HG03575 (cell line): ENCODE data around the gene SLC12A7.

Experiments used
- ATAC-seq: cut with Tn5 transposase; IDR thresholded peaks from one replicate; pipeline ENCODE4 v1.9.1; 2021; ENCODE audit not compliant: unreplicated experiment, insufficient number of reproducible peaks, low FRiP score; ENCODE audit errors: extremely low read depth

Gene SLC12A7

GRCh38 chr5:1115123-1115815 is 3.4 kb upstream of the SLC12A7 start:
- no peak for ATAC-seq

DNA sequence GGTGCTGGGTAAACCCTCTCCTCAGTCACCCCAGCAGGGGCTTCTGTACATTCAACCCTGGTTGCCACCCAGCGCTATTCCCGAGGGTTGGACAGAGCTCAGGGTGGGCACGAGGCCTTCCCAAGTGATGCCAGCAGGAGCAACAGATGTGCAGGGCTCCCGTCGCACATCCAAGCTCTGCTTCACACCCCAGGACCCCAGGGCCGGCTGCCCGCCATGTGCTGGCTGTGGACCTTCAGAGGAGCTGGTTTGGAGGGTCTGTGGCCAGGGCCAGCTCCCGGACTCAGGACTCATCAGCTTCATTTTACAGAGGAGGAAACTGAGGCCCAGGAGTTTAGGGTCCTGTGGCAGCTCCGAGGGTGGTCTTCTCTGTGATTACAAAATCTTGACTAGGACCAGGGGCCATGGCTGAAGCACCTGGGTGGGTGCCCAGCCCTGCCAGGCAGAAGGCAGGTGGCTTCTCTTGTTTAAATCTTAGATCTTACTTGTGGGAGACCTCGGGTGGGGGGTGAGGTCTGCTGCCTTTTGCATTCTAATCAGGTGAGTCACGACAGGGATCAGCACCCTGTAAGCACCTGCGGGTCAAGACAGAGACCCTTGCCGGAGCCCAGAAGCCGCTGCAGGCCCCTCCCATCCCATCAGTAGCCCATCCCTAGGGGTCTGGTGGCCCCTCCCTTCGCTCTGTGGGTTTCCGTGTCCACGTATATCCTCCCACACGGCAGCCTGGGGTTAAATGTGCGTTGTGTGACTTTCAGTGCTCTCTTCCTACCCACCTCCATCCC is 2.1 kb upstream of the SLC12A7 start:
- no peak for ATAC-seq

GRCh38 chr5:1113332-1113690 is 1.4 kb upstream of the SLC12A7 start:
- no peak for ATAC-seq

- ATAC-seq, result no peak
Observed at GRCh38 chr5:1112596-1113331, 901 bp upstream of the SLC12A7 start.

DNA sequence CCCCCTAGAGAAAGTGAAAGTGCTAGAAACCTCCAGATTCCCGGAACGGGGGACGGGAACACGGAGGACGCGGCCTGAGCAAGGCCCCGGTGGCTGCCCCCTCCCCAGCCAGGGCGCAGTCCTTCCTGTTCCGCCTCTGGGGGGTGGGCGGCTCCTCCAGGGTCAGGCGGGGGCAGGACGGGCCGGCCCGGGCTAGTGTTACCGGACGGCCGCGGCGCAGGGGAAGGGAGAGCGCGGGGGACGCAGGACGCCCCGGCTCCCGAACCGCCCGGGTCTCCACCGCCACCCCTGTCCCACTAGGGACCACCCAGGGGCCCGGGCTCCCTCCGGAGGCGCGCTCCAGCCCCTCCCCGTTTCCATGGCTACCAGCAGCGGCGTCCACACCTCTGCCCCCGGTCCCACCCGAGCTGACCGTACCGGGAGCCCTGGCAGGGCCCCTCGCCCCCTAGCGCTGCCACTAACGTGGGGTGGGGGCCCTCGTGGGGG is 579 bp downstream of the SLC12A7 start:
- ATAC-seq, result no peak

DNA sequence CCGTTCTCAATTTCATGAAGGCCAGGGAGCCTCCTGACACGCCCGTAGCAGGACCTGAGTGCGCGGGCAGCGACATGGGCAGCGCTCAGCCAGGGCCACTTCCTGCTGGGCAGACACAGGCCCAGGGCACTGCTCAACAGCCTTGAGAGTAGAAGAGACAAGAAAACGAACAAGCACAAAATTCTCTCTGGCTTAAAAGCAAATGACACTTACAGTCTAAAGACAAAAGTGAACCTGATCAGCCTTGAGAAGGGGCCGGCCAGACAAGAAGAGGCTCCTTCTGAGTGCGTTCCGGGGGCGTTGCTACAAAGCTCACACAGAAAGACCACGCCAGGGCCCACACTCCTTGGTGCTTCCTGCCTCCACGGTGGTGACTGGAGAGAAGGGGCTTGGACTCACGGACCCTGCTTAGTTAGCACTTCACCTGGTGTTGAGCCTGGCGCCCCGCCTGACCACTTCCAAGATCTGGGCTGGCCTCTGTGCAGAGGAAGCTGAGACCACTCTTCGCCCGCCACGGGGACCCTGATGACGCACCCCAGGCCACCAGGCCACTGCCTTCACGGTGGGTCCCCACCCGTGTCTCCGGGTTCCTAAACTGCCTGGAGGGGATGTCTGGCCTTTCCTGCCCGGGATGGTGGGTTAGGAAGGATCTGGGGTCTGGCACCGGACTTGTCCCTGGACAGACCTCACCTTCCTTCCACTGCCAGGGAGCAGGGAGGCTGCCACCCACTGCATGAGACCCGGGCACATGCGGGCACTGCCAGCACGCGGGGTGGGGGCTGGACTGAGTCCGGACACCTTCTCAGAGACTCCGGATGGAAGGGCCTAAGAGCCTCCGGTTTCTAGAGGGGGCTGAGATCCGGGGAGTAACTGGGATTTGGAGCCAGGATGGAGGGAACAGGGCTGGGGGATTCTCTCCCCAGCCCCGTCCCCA is 1.3 kb downstream of the SLC12A7 start:
- ATAC-seq, result no peak

GRCh38 chr5:1109542-1110306 is 2.1 kb downstream of the SLC12A7 start:
- no peak for ATAC-seq

- no peak for ATAC-seq
Observed at GRCh38 chr5:1108865-1109174, 3.0 kb downstream of the SLC12A7 start.

GRCh38 chr5:1108023-1108864 is 3.6 kb downstream of the SLC12A7 start:
- no peak for ATAC-seq

DNA sequence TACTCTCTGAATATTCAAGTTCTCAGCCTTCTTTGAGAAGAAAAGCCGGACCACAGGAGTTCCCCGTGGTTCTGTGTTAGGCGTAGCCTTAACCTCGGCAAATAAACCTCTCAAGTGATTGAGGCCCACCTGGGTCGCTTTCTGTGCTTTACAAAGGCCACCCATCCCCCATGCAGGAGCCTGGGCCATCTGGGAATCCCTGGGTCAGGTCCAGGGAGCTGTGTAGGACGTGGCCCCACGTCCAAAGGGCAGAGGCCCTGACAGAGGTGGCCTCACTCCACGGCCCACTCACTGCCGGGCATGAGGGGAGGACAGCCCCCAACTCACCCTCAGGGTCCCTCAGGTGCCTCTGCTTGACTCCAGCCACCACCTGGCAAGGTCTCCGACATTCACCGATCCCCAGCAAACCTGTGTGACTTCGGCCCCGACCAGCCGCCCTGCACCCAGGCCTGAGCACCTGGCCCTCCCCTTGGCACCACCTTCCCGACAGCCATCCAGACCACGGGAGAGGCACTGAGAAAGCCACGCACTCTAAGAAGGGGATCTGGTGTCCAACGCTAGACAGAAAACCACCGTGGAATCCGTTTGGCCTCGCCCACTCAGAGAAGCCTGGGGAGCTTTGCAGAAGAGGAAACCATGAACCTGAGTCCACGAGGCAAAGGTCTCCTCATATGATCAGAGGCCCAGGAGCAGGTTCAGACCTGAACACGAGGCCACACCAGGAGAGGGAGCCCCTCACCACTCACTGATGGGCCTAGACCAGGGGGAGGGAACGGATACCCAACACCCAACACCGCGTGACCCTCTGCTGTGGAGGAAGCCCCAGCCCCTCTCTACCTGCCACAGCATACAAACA is 4.5 kb downstream of the SLC12A7 start:
- ATAC-seq, result no peak

GRCh38 chr5:1106385-1107166 is 5.3 kb downstream of the SLC12A7 start:
- ATAC-seq, result no peak

GRCh38 chr5:1105350-1106265 is 6.3 kb downstream of the SLC12A7 start:
- no peak for ATAC-seq

DNA sequence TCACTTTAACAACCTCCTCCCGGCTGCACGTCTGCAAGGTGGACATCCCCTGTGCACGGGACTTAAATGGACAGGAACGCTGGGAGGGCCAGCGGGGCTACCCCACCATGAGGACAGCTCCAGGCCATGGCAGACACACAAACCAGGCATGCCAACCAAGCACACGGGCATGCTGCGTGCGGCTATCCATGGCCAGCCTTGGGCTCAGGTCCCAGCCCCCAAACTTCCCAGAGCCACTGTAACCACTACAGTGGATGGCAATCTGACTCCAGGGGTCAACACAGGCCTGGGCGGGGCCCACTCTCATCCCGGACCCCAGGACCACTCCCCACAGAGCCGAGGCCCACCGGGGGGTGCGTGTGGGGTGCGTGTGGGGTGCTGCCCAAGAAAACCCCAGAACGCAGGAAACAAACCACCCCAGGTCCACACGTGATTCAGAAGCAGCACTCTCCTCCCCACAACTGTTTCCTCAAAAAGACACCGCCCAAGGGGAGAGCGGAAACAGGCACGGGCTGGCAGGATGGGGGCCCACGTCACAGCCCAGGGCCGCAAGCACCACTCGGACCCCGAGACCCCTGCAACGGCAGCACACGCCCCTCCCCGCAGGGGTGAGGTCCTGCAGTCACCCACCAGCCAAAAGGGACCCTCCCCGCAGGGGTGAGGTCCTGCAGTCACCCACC is 7.4 kb downstream of the SLC12A7 start:
- ATAC-seq, result no peak

- no peak for ATAC-seq
Observed at GRCh38 chr5:1103505-1104326, 8.1 kb downstream of the SLC12A7 start.
